ENCODE results near the gene ATF7.

The ATF7 gene

DNA sequence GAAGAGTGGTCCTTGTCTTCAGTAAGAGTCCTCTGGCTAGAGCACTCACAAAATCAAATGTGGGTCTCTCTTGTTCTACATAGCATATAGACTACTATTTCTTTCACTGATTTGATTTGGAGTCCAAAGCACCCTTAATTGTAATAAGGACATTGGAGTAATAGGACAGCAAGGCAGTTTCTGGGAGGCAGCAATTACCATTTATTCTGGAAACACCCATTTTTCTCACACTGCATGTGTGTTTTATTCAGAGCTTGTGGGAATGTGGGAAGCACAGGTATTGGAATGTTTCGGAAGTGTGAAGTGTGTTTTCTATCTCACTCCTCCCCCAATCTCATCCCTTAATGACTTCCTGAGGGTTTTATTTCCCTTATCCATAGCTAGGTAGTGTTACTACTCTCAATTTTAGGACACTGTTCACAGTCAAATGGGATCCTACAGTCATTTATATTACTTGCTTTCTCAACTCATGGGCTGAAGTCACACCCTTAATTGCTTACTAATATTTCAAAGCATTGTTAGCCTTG is 154.1 kb downstream of the ATF7 start:
- H3F3A ChIP-seq (ENCODE audit: control insufficient read depth, insufficient read depth), result peaks cover 56% of the 10 kb centered on the region
- H3K27ac ChIP-seq (ENCODE audit: low read depth, low read length), result no peak overlapping the region
- no peaks in the 10 kb centered on the region for H3K9me3 ChIP-seq (ENCODE audit: control insufficient read depth, insufficient read depth, low read length)
- H3K27me3 ChIP-seq (ENCODE audit: control insufficient read depth, low read length), result no peaks in the 10 kb centered on the region
- H3K9me2 ChIP-seq (replicated peaks; ENCODE audit: control insufficient read depth, low read length), result no peaks in the 10 kb centered on the region
- 0 out of 2 replicates have a peak, but pooled peaks cover 8% of the 10 kb centered on the region for H4K20me1 ChIP-seq (ENCODE audit: control insufficient read depth, insufficient read depth, low read depth, low read length)
- H3K4me1 ChIP-seq (ENCODE audit: control insufficient read depth, low read length), result no peaks in the 10 kb centered on the region
- H3K4me2 ChIP-seq (ENCODE audit: low read length), result no peak overlapping the region
- TF ChIP-seq EZH2phosphoT487 (IDR thresholded peaks at IDR 0.05; ENCODE audit: borderline replicate concordance, low read length), result no peak
- TF ChIP-seq, protein P1, sequence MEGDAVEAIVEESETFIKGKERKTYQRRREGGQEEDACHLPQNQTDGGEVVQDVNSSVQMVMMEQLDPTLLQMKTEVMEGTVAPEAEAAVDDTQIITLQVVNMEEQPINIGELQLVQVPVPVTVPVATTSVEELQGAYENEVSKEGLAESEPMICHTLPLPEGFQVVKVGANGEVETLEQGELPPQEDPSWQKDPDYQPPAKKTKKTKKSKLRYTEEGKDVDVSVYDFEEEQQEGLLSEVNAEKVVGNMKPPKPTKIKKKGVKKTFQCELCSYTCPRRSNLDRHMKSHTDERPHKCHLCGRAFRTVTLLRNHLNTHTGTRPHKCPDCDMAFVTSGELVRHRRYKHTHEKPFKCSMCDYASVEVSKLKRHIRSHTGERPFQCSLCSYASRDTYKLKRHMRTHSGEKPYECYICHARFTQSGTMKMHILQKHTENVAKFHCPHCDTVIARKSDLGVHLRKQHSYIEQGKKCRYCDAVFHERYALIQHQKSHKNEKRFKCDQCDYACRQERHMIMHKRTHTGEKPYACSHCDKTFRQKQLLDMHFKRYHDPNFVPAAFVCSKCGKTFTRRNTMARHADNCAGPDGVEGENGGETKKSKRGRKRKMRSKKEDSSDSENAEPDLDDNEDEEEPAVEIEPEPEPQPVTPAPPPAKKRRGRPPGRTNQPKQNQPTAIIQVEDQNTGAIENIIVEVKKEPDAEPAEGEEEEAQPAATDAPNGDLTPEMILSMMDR (IDR thresholded peaks at IDR 0.05; ENCODE audit: low read depth, low read length, poor library complexity, severe bottlenecking), result no peak
- H3K4me3 ChIP-seq (ENCODE audit: low read length), result no peak overlapping the region
- peaks cover 81% of the 10 kb centered on the region for H3K79me2 ChIP-seq (ENCODE audit: control insufficient read depth, low read length)
- H3K36me3 ChIP-seq (ENCODE audit: control insufficient read depth, low read length), result peaks cover 99% of the 10 kb centered on the region

DNA sequence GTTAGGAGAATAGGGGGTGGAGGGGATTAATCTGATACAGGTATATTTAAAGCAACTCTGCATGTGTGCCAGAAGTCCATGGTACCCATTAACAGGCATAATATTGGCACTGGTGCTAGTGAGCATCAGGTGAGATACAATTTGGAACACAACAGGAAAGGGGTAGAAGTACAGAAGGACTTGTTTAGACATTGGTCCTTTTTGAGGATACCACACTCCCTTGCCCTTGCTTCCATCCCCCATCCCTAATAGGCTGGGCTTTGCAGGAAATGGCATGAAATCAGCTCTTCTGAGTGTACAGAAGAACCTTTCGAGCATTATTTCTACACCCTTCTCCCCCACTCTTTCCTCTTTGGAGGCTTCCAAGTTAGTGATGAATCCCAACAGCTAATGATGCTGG is 157.9 kb downstream of the ATF7 start:
- Histone ChIP-seq H3K27ac (ENCODE audit: low read depth, low read length) (no peak overlapping the region), H3K4me1 (ENCODE audit: control insufficient read depth, low read length) (no peaks in the 10 kb centered on the region), H3K36me3 (ENCODE audit: control insufficient read depth, low read length) (peaks cover 98% of the 10 kb centered on the region), H3K9me2 (replicated peaks; ENCODE audit: control insufficient read depth, low read length) (no peaks in the 10 kb centered on the region), H4K20me1 (ENCODE audit: control insufficient read depth, insufficient read depth, low read depth, low read length) (0 out of 2 replicates have a peak, but pooled peaks cover 3% of the 10 kb centered on the region), H3K9me3 (ENCODE audit: control insufficient read depth, insufficient read depth, low read length) (no peaks in the 10 kb centered on the region), H3F3A (ENCODE audit: control insufficient read depth, insufficient read depth) (peaks cover 25% of the 10 kb centered on the region), H3K79me2 (ENCODE audit: control insufficient read depth, low read length) (peaks cover 80% of the 10 kb centered on the region), H3K4me3 (ENCODE audit: low read length) (no peak overlapping the region), H3K4me2 (ENCODE audit: low read length) (no peak overlapping the region), H3K27me3 (ENCODE audit: control insufficient read depth, low read length) (no peaks in the 10 kb centered on the region)
- no peak for TF ChIP-seq EZH2phosphoT487 (IDR thresholded peaks at IDR 0.05; ENCODE audit: borderline replicate concordance, low read length)
- TF ChIP-seq, protein P1 (IDR thresholded peaks at IDR 0.05; ENCODE audit: low read depth, low read length, poor library complexity, severe bottlenecking), result no peak

DNA sequence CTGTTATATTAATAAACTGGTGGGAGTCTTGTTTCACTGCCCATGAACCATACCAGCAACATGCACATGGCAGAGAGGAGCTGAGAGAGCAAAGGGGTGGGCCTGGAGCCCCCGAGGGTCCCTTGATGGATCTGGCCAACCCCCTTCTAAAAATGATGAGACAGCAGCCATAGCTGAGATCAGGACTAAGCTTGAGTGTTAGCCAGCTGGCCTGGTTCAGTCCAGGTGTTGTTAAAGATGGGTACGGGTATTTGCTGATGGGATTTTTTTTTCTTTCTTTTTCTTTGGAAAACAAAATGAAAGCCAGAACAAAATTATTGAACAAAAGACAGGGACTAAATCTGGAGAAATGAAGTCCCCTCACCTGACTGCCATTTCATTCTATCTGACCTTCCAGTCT is 158.3 kb downstream of the ATF7 start:
- 0 out of 2 replicates have a peak, but pooled peaks cover 3% of the 10 kb centered on the region for H4K20me1 ChIP-seq (ENCODE audit: control insufficient read depth, insufficient read depth, low read depth, low read length)

More for the DNA sequence above, 158.3 kb downstream of the ATF7 start:
- no peaks in the 10 kb centered on the region for H3K27me3 ChIP-seq (ENCODE audit: control insufficient read depth, low read length)
- peaks cover 98% of the 10 kb centered on the region for H3K36me3 ChIP-seq (ENCODE audit: control insufficient read depth, low read length)
- H3K4me2 ChIP-seq (ENCODE audit: low read length), result no peak overlapping the region
- H3K4me1 ChIP-seq (ENCODE audit: control insufficient read depth, low read length), result no peaks in the 10 kb centered on the region
- H3K4me3 ChIP-seq (ENCODE audit: low read length), result no peak overlapping the region
- peaks cover 82% of the 10 kb centered on the region for H3K79me2 ChIP-seq (ENCODE audit: control insufficient read depth, low read length)
- H3K27ac ChIP-seq (ENCODE audit: low read depth, low read length), result no peak overlapping the region
- peaks cover 23% of the 10 kb centered on the region; the same call in 1 of the 2 replicates for H3F3A ChIP-seq (ENCODE audit: control insufficient read depth, insufficient read depth)
- H3K9me3 ChIP-seq (ENCODE audit: control insufficient read depth, insufficient read depth, low read length), result no peaks in the 10 kb centered on the region
- no peaks in the 10 kb centered on the region for H3K9me2 ChIP-seq (replicated peaks; ENCODE audit: control insufficient read depth, low read length)
- TF ChIP-seq, protein P1 (IDR thresholded peaks at IDR 0.05; ENCODE audit: low read depth, low read length, poor library complexity, severe bottlenecking), result no peak
- TF ChIP-seq EZH2phosphoT487 (IDR thresholded peaks at IDR 0.05; ENCODE audit: borderline replicate concordance, low read length), result no peak

Data from DOHH2 (cell line).